HepG2 (cell line): ENCODE measurements around the gene BTG1. TPM values are rescaled to one million over a fixed set of nuclear protein-coding genes. Genes with fewer than 3 reads are reported as not detected.

Experiments
- CAMTA2 ChIP-seq: sonication (generic); formaldehyde crosslinking; IDR thresholded peaks from 2 replicates; pipeline ENCODE4 v1.4.0; 2020; ENCODE audit warnings: mild to moderate bottlenecking, missing genetic modification reagents, borderline replicate concordance
- KDM4B ChIP-seq: sonication (generic); formaldehyde crosslinking; IDR thresholded peaks from 2 replicates; pipeline ENCODE4 v1.4.0; 2020; ENCODE audit warnings: missing genetic modification reagents
- KDM6A ChIP-seq: IDR thresholded peaks from 2 replicates; pipeline ENCODE4 v1.6.1; 2016; ENCODE audit warnings: low read depth
- KLF15 ChIP-seq: sonication (generic); formaldehyde crosslinking; IDR thresholded peaks from 2 replicates; pipeline ENCODE4 v1.8.1; 2023; ENCODE audit warnings: borderline replicate concordance, mild to moderate bottlenecking, inconsistent platforms, missing genetic modification reagents, mixed read lengths
- PAX8 ChIP-seq: sonication (generic); formaldehyde crosslinking; IDR thresholded peaks from 2 replicates; pipeline ENCODE4 v1.8.0; 2022; ENCODE audit warnings: mild to moderate bottlenecking, missing genetic modification reagents, borderline replicate concordance
- PHF21A ChIP-seq: sonication (generic); formaldehyde crosslinking; IDR thresholded peaks from 2 replicates; pipeline ENCODE4 v1.5.0; 2020; ENCODE audit warnings: mild to moderate bottlenecking, missing genetic modification reagents
- SP5 ChIP-seq: IDR thresholded peaks from 2 replicates; pipeline ENCODE4 v1.6.1; 2016; ENCODE audit warnings: low read depth, borderline replicate concordance
- ZNF230 ChIP-seq: sonication (generic); formaldehyde crosslinking; IDR thresholded peaks from 2 replicates; pipeline ENCODE4 v1.4.0; 2020; ENCODE audit warnings: mild to moderate bottlenecking, missing genetic modification reagents
- ZNF3 ChIP-seq: IDR thresholded peaks from 2 replicates; pipeline ENCODE4 v1.7.0; 2017; ENCODE audit warnings: inconsistent platforms
- ZNF329 ChIP-seq: sonication (generic); formaldehyde crosslinking; IDR thresholded peaks from 2 replicates; pipeline ENCODE4 v1.9.0; 2021; ENCODE audit warnings: low read depth, mild to moderate bottlenecking, missing genetic modification reagents
- ZNF441 ChIP-seq: sonication (generic); formaldehyde crosslinking; IDR thresholded peaks from 2 replicates; pipeline ENCODE4 v1.7.0; 2021; ENCODE audit warnings: missing genetic modification reagents, borderline replicate concordance
- ZNF547 ChIP-seq: sonication (generic); formaldehyde crosslinking; IDR thresholded peaks from 2 replicates; pipeline ENCODE4 v1.5.1; 2020; ENCODE audit warnings: mild to moderate bottlenecking, missing genetic modification reagents
- ZNF709 ChIP-seq: sonication (generic); formaldehyde crosslinking; IDR thresholded peaks from 2 replicates; pipeline ENCODE4 v1.5.0; 2020; ENCODE audit warnings: mild to moderate bottlenecking, missing genetic modification reagents
- polyA plus RNA-seq, 8 experiments: library from polyadenylated mRNA; depleted of rRNA in 3 of 8; stranded (reverse) in 7 of 8; unstranded in 1 of 8; fragments of >200 nt; fragmentation: Illumina TruSeq in 4 of 8; extraction: Trizol in 4 of 8; gene quantifications; 2 replicates each; pipeline versions ENCODE4 v1.2.1 to v1.2.3, GENCODE V29; 2011 to 2016; ENCODE audit warnings: low read depth in 4 of 8, missing spikeins in 1 of 8, mixed read lengths in 1 of 8; ENCODE audit not compliant: insufficient read depth in 1 of 8
- total RNA-seq, 5 experiments: library from RNA; depleted of rRNA; stranded (reverse); fragments of >200 nt; fragmentation: Illumina TruSeq; extraction: Trizol; gene quantifications; 2 replicates each; pipeline ENCODE4 v1.2.3, GENCODE V29; 2016; ENCODE audit warnings: low read depth in 1 of 5
- TF ChIP-seq, protein P1 (sequence below): sonication (generic); formaldehyde crosslinking; IDR thresholded peaks from 2 replicates; pipeline ENCODE4 v1.4.0; 2020; ENCODE audit warnings: mild to moderate bottlenecking, missing genetic modification reagents
- TF ChIP-seq, protein P2 (sequence below): sonication (generic); formaldehyde crosslinking; IDR thresholded peaks from 2 replicates; pipeline ENCODE4 v1.4.0; 2020; ENCODE audit warnings: missing genetic modification reagents
- TF ChIP-seq, protein P3 (sequence below): sonication (generic); formaldehyde crosslinking; IDR thresholded peaks from 2 replicates; pipeline ENCODE4 v1.8.1; 2023; ENCODE audit warnings: mild to moderate bottlenecking, missing genetic modification reagents
- TF ChIP-seq, protein P4 (sequence below): sonication (generic); formaldehyde crosslinking; IDR thresholded peaks from 2 replicates; pipeline ENCODE4 v1.5.0; 2020; ENCODE audit warnings: missing genetic modification reagents
- TF ChIP-seq, protein P5 (sequence below), 2 experiments: sonication (generic) in 1 of 2; formaldehyde crosslinking in 1 of 2; IDR thresholded peaks; 2 replicates each; pipeline versions ENCODE4 v1.4.0 to v1.6.1; 2016 to 2020; ENCODE audit warnings: borderline replicate concordance in 1 of 2, low read depth in 1 of 2, mild to moderate bottlenecking in 1 of 2, missing genetic modification reagents in 1 of 2

BTG1 gene
- total and polyA plus RNA-seq, 2 of the 13 experiments (the other 11 are each of a cell fraction or from before 2014, with no cell fraction given) = 7.5 to 16.7 TPM

DNA sequence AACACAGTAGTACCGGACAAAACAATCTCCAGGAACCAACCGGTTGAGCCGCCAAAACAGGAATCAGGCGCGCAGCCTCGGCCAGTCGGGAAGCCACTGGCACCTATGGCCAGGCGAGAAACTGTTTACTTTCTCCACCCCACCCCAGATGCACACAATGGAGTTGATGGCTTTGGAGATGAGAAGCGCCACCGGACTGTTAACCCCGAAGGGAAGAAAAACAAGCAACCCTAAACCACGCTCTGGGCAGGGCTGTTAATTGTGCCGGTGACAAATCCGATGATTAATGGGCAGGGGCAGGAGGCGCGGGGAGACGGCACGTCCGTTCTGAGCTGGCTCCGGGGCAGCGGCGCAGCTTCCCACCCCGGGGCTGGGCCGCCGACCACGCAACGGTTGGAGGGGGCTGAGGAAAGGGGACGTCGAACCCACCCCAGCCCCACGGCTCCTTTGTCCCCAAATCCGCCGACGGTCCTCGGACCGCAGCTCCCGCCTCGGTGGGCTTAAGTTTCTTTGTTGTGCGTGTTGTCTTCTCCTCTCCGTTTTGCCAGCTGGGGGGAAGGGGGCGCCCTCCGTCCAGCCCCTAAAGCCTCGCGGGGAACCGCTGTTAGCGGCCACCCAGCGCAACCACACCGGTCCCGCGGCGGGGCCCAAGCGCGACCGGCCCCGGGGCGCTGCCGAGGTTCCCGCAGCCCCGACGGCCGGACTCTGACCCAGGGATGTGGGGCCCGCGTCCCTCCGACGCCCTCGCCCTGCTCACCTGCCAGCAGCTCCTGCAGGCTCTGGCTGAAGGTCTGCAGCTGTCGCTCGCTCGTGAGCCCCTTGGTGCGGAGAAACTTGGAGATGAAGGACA lies 790 bp downstream of the BTG1 start (continued):
- TF ChIP-seq, protein P1, sequence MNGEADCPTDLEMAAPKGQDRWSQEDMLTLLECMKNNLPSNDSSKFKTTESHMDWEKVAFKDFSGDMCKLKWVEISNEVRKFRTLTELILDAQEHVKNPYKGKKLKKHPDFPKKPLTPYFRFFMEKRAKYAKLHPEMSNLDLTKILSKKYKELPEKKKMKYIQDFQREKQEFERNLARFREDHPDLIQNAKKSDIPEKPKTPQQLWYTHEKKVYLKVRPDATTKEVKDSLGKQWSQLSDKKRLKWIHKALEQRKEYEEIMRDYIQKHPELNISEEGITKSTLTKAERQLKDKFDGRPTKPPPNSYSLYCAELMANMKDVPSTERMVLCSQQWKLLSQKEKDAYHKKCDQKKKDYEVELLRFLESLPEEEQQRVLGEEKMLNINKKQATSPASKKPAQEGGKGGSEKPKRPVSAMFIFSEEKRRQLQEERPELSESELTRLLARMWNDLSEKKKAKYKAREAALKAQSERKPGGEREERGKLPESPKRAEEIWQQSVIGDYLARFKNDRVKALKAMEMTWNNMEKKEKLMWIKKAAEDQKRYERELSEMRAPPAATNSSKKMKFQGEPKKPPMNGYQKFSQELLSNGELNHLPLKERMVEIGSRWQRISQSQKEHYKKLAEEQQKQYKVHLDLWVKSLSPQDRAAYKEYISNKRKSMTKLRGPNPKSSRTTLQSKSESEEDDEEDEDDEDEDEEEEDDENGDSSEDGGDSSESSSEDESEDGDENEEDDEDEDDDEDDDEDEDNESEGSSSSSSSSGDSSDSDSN (CRISPR knock-in tag) = peak; percentile 74
- TF ChIP-seq CAMTA2 (CRISPR knock-in tag) (0 out of 2 replicates have a peak, but pooled peaks have one; percentile 69), ZNF3 (CRISPR knock-in tag) (no peak), ZNF547 (CRISPR knock-in tag) (peak; percentile 19; the same call in 1 of the 2 replicates), ZNF230 (CRISPR knock-in tag) (peak; percentile 36; the same call in 1 of the 2 replicates), ZNF441 (0 out of 2 replicates have a peak, but pooled peaks have one; percentile 10), PAX8 (CRISPR knock-in tag) (0 out of 2 replicates have a peak, but pooled peaks have one; percentile 23), SP5 (CRISPR knock-in tag) (peak; percentile 22; the same call in 1 of the 2 replicates), KDM4B (no peak), ZNF329 (CRISPR knock-in tag) (0 out of 2 replicates have a peak, but pooled peaks have one; percentile 12), KLF15 (no peak), ZNF709 (CRISPR knock-in tag) (no peak), PHF21A (CRISPR knock-in tag) (peak; percentile 29; the same call in 1 of the 2 replicates), KDM6A (CRISPR knock-in tag) (no peak)
- TF ChIP-seq, protein P2, sequence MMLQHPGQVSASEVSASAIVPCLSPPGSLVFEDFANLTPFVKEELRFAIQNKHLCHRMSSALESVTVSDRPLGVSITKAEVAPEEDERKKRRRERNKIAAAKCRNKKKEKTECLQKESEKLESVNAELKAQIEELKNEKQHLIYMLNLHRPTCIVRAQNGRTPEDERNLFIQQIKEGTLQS (CRISPR knock-in tag) = no peak
- TF ChIP-seq, protein P3, sequence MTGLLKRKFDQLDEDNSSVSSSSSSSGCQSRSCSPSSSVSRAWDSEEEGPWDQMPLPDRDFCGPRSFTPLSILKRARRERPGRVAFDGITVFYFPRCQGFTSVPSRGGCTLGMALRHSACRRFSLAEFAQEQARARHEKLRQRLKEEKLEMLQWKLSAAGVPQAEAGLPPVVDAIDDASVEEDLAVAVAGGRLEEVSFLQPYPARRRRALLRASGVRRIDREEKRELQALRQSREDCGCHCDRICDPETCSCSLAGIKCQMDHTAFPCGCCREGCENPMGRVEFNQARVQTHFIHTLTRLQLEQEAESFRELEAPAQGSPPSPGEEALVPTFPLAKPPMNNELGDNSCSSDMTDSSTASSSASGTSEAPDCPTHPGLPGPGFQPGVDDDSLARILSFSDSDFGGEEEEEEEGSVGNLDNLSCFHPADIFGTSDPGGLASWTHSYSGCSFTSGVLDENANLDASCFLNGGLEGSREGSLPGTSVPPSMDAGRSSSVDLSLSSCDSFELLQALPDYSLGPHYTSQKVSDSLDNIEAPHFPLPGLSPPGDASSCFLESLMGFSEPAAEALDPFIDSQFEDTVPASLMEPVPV (CRISPR knock-in tag) = 0 out of 2 replicates have a peak, but pooled peaks have one; percentile 55
- TF ChIP-seq, protein P4, sequence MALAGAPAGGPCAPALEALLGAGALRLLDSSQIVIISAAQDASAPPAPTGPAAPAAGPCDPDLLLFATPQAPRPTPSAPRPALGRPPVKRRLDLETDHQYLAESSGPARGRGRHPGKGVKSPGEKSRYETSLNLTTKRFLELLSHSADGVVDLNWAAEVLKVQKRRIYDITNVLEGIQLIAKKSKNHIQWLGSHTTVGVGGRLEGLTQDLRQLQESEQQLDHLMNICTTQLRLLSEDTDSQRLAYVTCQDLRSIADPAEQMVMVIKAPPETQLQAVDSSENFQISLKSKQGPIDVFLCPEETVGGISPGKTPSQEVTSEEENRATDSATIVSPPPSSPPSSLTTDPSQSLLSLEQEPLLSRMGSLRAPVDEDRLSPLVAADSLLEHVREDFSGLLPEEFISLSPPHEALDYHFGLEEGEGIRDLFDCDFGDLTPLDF (CRISPR knock-in tag) = no peak
- TF ChIP-seq, protein P5, sequence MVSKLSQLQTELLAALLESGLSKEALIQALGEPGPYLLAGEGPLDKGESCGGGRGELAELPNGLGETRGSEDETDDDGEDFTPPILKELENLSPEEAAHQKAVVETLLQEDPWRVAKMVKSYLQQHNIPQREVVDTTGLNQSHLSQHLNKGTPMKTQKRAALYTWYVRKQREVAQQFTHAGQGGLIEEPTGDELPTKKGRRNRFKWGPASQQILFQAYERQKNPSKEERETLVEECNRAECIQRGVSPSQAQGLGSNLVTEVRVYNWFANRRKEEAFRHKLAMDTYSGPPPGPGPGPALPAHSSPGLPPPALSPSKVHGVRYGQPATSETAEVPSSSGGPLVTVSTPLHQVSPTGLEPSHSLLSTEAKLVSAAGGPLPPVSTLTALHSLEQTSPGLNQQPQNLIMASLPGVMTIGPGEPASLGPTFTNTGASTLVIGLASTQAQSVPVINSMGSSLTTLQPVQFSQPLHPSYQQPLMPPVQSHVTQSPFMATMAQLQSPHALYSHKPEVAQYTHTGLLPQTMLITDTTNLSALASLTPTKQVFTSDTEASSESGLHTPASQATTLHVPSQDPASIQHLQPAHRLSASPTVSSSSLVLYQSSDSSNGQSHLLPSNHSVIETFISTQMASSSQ (IDR thresholded peaks at IDR 0.05; ENCODE audit: low read depth) = no peak
- TF ChIP-seq, protein P5 (CRISPR knock-in tag; IDR thresholded peaks at IDR 0.05; ENCODE audit: borderline replicate concordance) = 0 out of 2 replicates have a peak, but pooled peaks have one; percentile 13
